ENCODE measurements around the gene OVOL3.
"Not testable (repeated sequence)": the region's sequence is repeated elsewhere in the genome, so short reads cannot be mapped to it uniquely, and the experiment has no call there.

Gene OVOL3

GRCh38 chr19:36110487-36111199 is at the start of gene OVOL3:
TSS of gene OVOL3 (plus strand) at chr19:36111143. CDS start at chr19:36111203, 60 bp downstream.
- DNase-seq = no peak

GRCh38 chr19:36061367-36061766 is 49.6 kb upstream of the OVOL3 start:
- no peak for DNase-seq

GRCh38 chr19:36064826-36065225 is 46.1 kb upstream of the OVOL3 start:
- no peak for DNase-seq

GRCh38 chr19:36067681-36068080 is 43.3 kb upstream of the OVOL3 start:
- no peak for DNase-seq

GRCh38 chr19:36068810-36069499 is 42.0 kb upstream of the OVOL3 start:
- not testable (repeated sequence) for DNase-seq

GRCh38 chr19:36072081-36072480 is 38.9 kb upstream of the OVOL3 start:
- no peak for DNase-seq

- no peak for DNase-seq
These were observed 37.6 kb upstream of the OVOL3 start for GRCh38 chr19:36073121-36073876.

GRCh38 chr19:36079389-36079945 is 31.5 kb upstream of the OVOL3 start:
- no peak for DNase-seq

- no peak for DNase-seq
These were observed 29.6 kb upstream of the OVOL3 start for GRCh38 chr19:36081385-36081784.

- DNase-seq = no peak
These were observed 29.0 kb upstream of the OVOL3 start for GRCh38 chr19:36081894-36082293.

- no peak for DNase-seq
These were observed 28.0 kb upstream of the OVOL3 start for GRCh38 chr19:36082916-36083315.

GRCh38 chr19:36084231-36085009 is 26.5 kb upstream of the OVOL3 start:
- no peak for DNase-seq

GRCh38 chr19:36086326-36086725 is 24.6 kb upstream of the OVOL3 start:
- DNase-seq = no peak

GRCh38 chr19:36089847-36090246 is 21.1 kb upstream of the OVOL3 start:
- no peak for DNase-seq

GRCh38 chr19:36090910-36091695 is 19.8 kb upstream of the OVOL3 start:
- DNase-seq = no peak

- no peak for DNase-seq
These were observed 18.4 kb upstream of the OVOL3 start for GRCh38 chr19:36092566-36092965.

GRCh38 chr19:36093146-36093662 is 17.7 kb upstream of the OVOL3 start:
- no peak for DNase-seq

GRCh38 chr19:36093687-36094086 is 17.3 kb upstream of the OVOL3 start:
- no peak for DNase-seq

- DNase-seq = no peak
These were observed 13.9 kb upstream of the OVOL3 start for GRCh38 chr19:36097036-36097435.

GRCh38 chr19:36099166-36099785 is 11.7 kb upstream of the OVOL3 start:
- DNase-seq = no peak

- DNase-seq = no peak
These were observed 10.5 kb upstream of the OVOL3 start for GRCh38 chr19:36100476-36100875.

All from kidney glomerular epithelial cell (primary cell).